H1 (cell line): ENCODE results near the gene ANGPTL2. TPM values are rescaled to one million over a fixed set of nuclear protein-coding genes. Genes with fewer than 3 reads are reported as not detected.

Source experiments
- CTCF ChIA-PET: fragments of 300-600 bp; sonication (Branson Sonifier 250); formaldehyde crosslinking; loops from one replicate; lab custom pipeline; 2021; ENCODE audit not compliant: partially characterized antibody; lab: Charles Lee
- POLR2A ChIA-PET: fragments of 300-600 bp; sonication (Branson Sonifier 250); formaldehyde crosslinking; loops from one replicate; lab custom pipeline; 2021; ENCODE audit warnings: inconsistent platforms; ENCODE audit not compliant: partially characterized antibody; lab: Charles Lee
- DNase-seq, 2 experiments: peaks; one replicate each; pipeline versions ENCODE4 v3.0.0 to v3.0.0-alpha.2; 2010 to 2022; ENCODE audit warnings: low spot score in 2 of 2, low read depth in 1 of 2, mixed read lengths in 1 of 2
- FAIRE-seq: peaks from 2 replicates; lab custom pipeline; 2011; peaks lifted over from hg19 to GRCh38; lab: Jason Lieb, UNC
- H2AFZ ChIP-seq: 2 replicates; pipeline ENCODE4 v1.8.1; 2012; ENCODE audit warnings: low read length, inconsistent platforms
- H2AK5ac ChIP-seq: 2 replicates; pipeline ENCODE4 v1.6.1; 2013; ENCODE audit warnings: low read depth, low read length
- H2BK120ac ChIP-seq: replicated peaks from 2 replicates; pipeline ENCODE3; 2013; ENCODE audit warnings: low read depth, low read length, inconsistent platforms
- H2BK12ac ChIP-seq: 2 replicates; pipeline ENCODE4 v1.6.1; 2013; ENCODE audit warnings: low read depth, low read length
- H2BK15ac ChIP-seq: 2 replicates; pipeline ENCODE4 v1.6.1; 2013; ENCODE audit warnings: low read length
- H2BK20ac ChIP-seq: 2 replicates; pipeline ENCODE4 v1.6.1; 2013; ENCODE audit warnings: low read length
- H2BK5ac ChIP-seq: 2 replicates; pipeline ENCODE4 v1.6.1; 2013; ENCODE audit warnings: low read depth, low read length
- H3K14ac ChIP-seq: 2 replicates; pipeline ENCODE4 v1.6.1; 2013; ENCODE audit warnings: inconsistent platforms; ENCODE audit not compliant: insufficient read length
- H3K18ac ChIP-seq: 2 replicates; pipeline ENCODE4 v1.6.1; 2013; ENCODE audit warnings: low read length; ENCODE audit errors: extremely low read depth
- H3K23ac ChIP-seq: 2 replicates; pipeline ENCODE4 v1.6.1; 2013; ENCODE audit warnings: inconsistent platforms; ENCODE audit not compliant: insufficient read length
- H3K23me2 ChIP-seq: 2 replicates; pipeline ENCODE4 v1.6.1; 2013; ENCODE audit warnings: low read depth, low read length
- H3K27ac ChIP-seq: 2 replicates; pipeline ENCODE4 v1.6.1; 2011; ENCODE audit warnings: low read depth, low read length, inconsistent platforms
- H3K27me3 ChIP-seq, 4 experiments: replicated peaks in 1 of 4; 1 replicate in 1 of 4; 2 replicates in 3 of 4; pipeline versions ENCODE4 v1.6.1 to v1.8.1; 2011 to 2013; ENCODE audit warnings: low read length in 3 of 4, mild to moderate bottlenecking in 3 of 4, inconsistent platforms in 2 of 4, mixed read lengths in 2 of 4, moderate library complexity in 1 of 4; ENCODE audit not compliant: control insufficient read depth in 3 of 4, insufficient read depth in 3 of 4; ENCODE audit errors: extremely low read depth in 1 of 4
- H3K36me3 ChIP-seq, 4 experiments: 2 replicates each; pipeline versions ENCODE4 v1.6.1 to v1.8.1; 2011 to 2013; ENCODE audit warnings: mild to moderate bottlenecking in 4 of 4, low read length in 3 of 4, moderate library complexity in 2 of 4, control low read depth in 1 of 4, inconsistent platforms in 1 of 4; ENCODE audit not compliant: insufficient read depth in 4 of 4, control insufficient read depth in 2 of 4
- H3K4ac ChIP-seq: replicated peaks from 2 replicates; pipeline ENCODE3; 2013; ENCODE audit warnings: low read length, low read depth, mixed read lengths, inconsistent platforms; ENCODE audit not compliant: insufficient read length
- H3K4me1 ChIP-seq, 4 experiments: replicated peaks in 1 of 4; 1 replicate in 1 of 4; 2 replicates in 3 of 4; pipeline versions ENCODE4 v1.6.1 to v1.8.1; 2011 to 2013; ENCODE audit warnings: low read length in 3 of 4, inconsistent platforms in 2 of 4, mixed read lengths in 1 of 4; ENCODE audit not compliant: insufficient read depth in 4 of 4, control insufficient read depth in 3 of 4
- H3K4me2 ChIP-seq, 2 experiments: 2 replicates each; pipeline versions ENCODE4 v1.6.1 to v1.8.1; 2011 to 2013; ENCODE audit warnings: low read depth in 2 of 2, low read length in 2 of 2, control low read depth in 1 of 2, inconsistent platforms in 1 of 2, mild to moderate bottlenecking in 1 of 2; ENCODE audit not compliant: insufficient read depth in 1 of 2
- H3K4me3 ChIP-seq, 4 experiments: fragments of 200-600, 300-600 bp in 1 of 4; sonication (generic), shearing (Covaris generic), sonication (Bioruptor Twin) in 1 of 4; 2 replicates each; pipeline versions ENCODE4 v1.5.1 to v1.8.1; 2011 to 2016; ENCODE audit warnings: low read length in 4 of 4, low read depth in 3 of 4, control low read depth in 2 of 4, inconsistent platforms in 2 of 4, mild to moderate bottlenecking in 2 of 4, mixed read lengths in 1 of 4, moderate library complexity in 1 of 4; ENCODE audit not compliant: insufficient read depth in 2 of 4; ENCODE audit errors: extremely low read depth in 1 of 4
- H3K56ac ChIP-seq: replicated peaks from 2 replicates; pipeline ENCODE3; 2013; ENCODE audit warnings: low read depth, mild to moderate bottlenecking, mixed read lengths, low read length, inconsistent platforms; ENCODE audit not compliant: insufficient read length
- H3K79me1 ChIP-seq: 2 replicates; pipeline ENCODE4 v1.6.1; 2013; ENCODE audit warnings: low read depth, low read length, control low read depth
- H3K79me2 ChIP-seq, 2 experiments: 2 replicates each; pipeline versions ENCODE4 v1.6.1 to v1.8.1; 2012 to 2013; ENCODE audit warnings: low read length in 2 of 2, mild to moderate bottlenecking in 2 of 2, inconsistent platforms in 1 of 2; ENCODE audit not compliant: insufficient read depth in 2 of 2, control insufficient read depth in 1 of 2
- H3K9ac ChIP-seq, 4 experiments: replicated peaks in 1 of 4; 1 replicate in 1 of 4; 2 replicates in 3 of 4; pipeline versions ENCODE4 v1.6.1 to v1.8.1; 2011 to 2013; ENCODE audit warnings: low read depth in 3 of 4, low read length in 3 of 4, control low read depth in 2 of 4, mild to moderate bottlenecking in 2 of 4, moderate library complexity in 2 of 4, inconsistent platforms in 1 of 4; ENCODE audit errors: extremely low read depth in 1 of 4
- H3K9me3 ChIP-seq, 2 experiments: 2 replicates each; pipeline versions ENCODE4 v1.6.1 to v1.8.1; 2012 to 2013; ENCODE audit warnings: mild to moderate bottlenecking in 2 of 2, moderate library complexity in 2 of 2, control low read depth in 1 of 2, inconsistent platforms in 1 of 2, low read depth in 1 of 2, low read length in 1 of 2, mixed read lengths in 1 of 2; ENCODE audit not compliant: insufficient read depth in 2 of 2
- H4K20me1 ChIP-seq, 2 experiments: replicated peaks in 1 of 2; 2 replicates each; pipeline versions ENCODE3 to v1.8.1; 2011 to 2013; ENCODE audit warnings: inconsistent platforms in 2 of 2, low read length in 2 of 2, mild to moderate bottlenecking in 1 of 2; ENCODE audit not compliant: insufficient read depth in 2 of 2, control insufficient read depth in 1 of 2
- H4K5ac ChIP-seq: 2 replicates; pipeline ENCODE4 v1.6.1; 2013; ENCODE audit warnings: low read length, low read depth, mixed read lengths, inconsistent platforms; ENCODE audit not compliant: insufficient read length
- H4K8ac ChIP-seq: 2 replicates; pipeline ENCODE4 v1.8.0; 2013; ENCODE audit warnings: mild to moderate bottlenecking, moderate library complexity, low read length, inconsistent platforms; ENCODE audit not compliant: insufficient read depth; ENCODE audit errors: extremely low read depth
- H4K91ac ChIP-seq: replicated peaks from 2 replicates; pipeline ENCODE3; 2013; ENCODE audit warnings: low read length, mixed read lengths, inconsistent platforms; ENCODE audit not compliant: insufficient read length
- HDAC2 ChIP-seq, 2 experiments: fragments of 300-600 bp in 1 of 2; sonication (generic) in 1 of 2; IDR thresholded peaks; 2 replicates each; pipeline ENCODE4 v1.6.1; 2011 to 2012; ENCODE audit warnings: low read depth in 2 of 2, low read length in 2 of 2, mild to moderate bottlenecking in 2 of 2, moderate library complexity in 2 of 2, borderline replicate concordance in 1 of 2, inconsistent platforms in 1 of 2
- HDAC6 ChIP-seq: IDR thresholded peaks from one replicate; pipeline ENCODE4 v1.7.1; 2012; ENCODE audit warnings: low read depth, mild to moderate bottlenecking, inconsistent platforms, low read length, moderate library complexity
- KDM4A ChIP-seq: IDR thresholded peaks from one replicate; pipeline ENCODE4 v1.7.1; 2012; ENCODE audit warnings: low read depth, mild to moderate bottlenecking, moderate library complexity, low read length, inconsistent platforms; ENCODE audit not compliant: severe bottlenecking
- NRF1 ChIP-seq: IDR thresholded peaks from 2 replicates; pipeline ENCODE4 v1.6.1; 2011; ENCODE audit warnings: mild to moderate bottlenecking, low read depth, low read length, improper control_type of control experiment
- RNF2 ChIP-seq: fragments of 200-900, 300-1000 bp; sonication (generic); IDR thresholded peaks from 2 replicates; pipeline ENCODE4 v1.7.1; 2016; ENCODE audit warnings: borderline replicate concordance, low read depth, mild to moderate bottlenecking, antibody characterized with exemption, low read length; ENCODE audit not compliant: poor library complexity, severe bottlenecking; ENCODE audit errors: missing control alignments
- YY1 ChIP-seq: IDR thresholded peaks from 2 replicates; pipeline ENCODE4 v1.6.1; 2011; ENCODE audit warnings: low read depth, mild to moderate bottlenecking, low read length
- WGBS, 2 experiments: shearing (Covaris generic) in 1 of 2; methylation state at CpG; one replicate each; pipeline versions ENCODE4 v1.1.6 to v1.1.7; 2013 to 2015; ENCODE audit warnings: low lambda C conversion rate in 2 of 2, mixed read lengths in 2 of 2, inconsistent platforms in 1 of 2, low coverage in 1 of 2, missing lambda C conversion rate in 1 of 2; ENCODE audit not compliant: insufficient replicate concordance in 2 of 2, insufficient coverage in 1 of 2, insufficient read length in 1 of 2; ENCODE audit errors: extremely low coverage in 1 of 2, missing lambda C conversion rate in 1 of 2; 5-methylcytosine and 5-hydroxymethylcytosine counted together
- polyA plus RNA-seq, 7 experiments: library from polyadenylated mRNA; depleted of rRNA in 3 of 7; stranded (reverse) in 5 of 7; unstranded in 2 of 7; fragments of >200 nt in 5 of 7; fragments of 200-250 nt in 2 of 7; gene quantifications; 1 replicate in 5 of 7; 2 replicates in 1 of 7; 4 replicates in 1 of 7; pipeline versions ENCODE4 v1.2.1 to v1.2.3, GENCODE V29; 2011 to 2013; ENCODE audit warnings: missing spikeins in 2 of 7, mixed read lengths in 2 of 7
- total RNA-seq: library from RNA; stranded (reverse); fragmentation: NEBNext Ultra II Directional; extraction: Animal tissue kit (Norgen Biotek cat#: 25700); gene quantifications from 2 replicates; pipeline ENCODE4 v1.2.1, GENCODE V29; 2021
- TF ChIP-seq, protein P1 (sequence below): IDR thresholded peaks from 2 replicates; pipeline ENCODE4 v1.6.1; 2012; ENCODE audit warnings: inconsistent platforms

ANGPTL2 gene
- total and polyA plus RNA-seq, 2 of the 8 experiments (the other 6 are each of a cell fraction or from before 2014, with no cell fraction given), result 9.0 to 10.6 TPM

DNA sequence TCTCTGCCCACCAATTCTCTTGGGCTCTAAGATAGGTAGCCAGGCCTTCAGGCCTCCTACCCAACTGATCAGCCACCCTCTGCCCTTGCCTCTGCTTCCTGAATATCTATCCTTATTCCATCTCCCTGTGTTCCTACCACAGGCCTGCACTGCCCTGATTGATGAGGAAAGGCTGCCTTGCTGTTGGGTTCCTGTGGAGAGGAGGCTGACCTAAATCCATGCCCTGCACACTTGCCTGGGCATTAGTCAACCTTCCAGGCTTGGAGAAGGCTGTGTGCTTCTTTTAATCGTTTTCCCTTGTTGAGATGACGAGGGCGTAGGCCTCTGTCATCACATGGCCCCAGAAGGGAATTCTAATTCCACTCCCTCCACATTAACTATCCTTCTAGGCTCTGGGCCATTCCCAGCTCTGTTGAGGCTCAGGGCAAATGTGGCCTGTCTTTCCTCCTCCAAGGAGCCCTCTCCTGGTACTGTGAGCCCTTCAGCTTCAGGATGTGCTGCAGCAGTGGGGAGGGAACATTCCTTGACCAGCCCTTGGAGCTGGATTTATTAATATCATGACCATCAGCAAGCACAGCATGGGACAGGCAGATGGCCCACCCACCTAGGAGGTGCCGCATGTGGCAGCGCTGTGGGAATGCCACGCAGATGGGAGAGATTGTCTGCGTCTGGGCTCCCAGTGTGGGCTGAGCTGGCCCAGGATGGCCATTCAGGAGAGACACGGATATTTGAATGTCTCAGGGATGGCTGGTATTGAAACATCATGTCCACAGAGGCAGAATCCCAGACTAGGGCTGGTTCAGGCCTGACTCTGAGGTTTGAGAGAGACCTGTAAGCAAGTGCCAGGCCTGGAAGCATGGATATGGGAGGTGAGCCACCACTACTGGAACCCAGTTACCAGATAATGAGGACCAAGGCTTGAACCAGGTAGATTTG, 40.9 kb downstream of the ANGPTL2 start:
- no peaks in the 10 kb centered on the region for H3K36me3 ChIP-seq
- FAIRE-seq, result no peak
- CTCF ChIA-PET, result interaction anchor here (0.7 kb wide), 1 partner anchor 8 kb away, joined by 3 read pairs; no protein-coding TSS in a partner anchor
- no peak overlapping the region for H2BK12ac ChIP-seq
- H2BK15ac ChIP-seq, result no peak overlapping the region
- POLR2A ChIA-PET, result no interaction called here
- H3K4me2 ChIP-seq, result no peak overlapping the region
- no peak overlapping the region for H3K27ac ChIP-seq
- no peaks in the 10 kb centered on the region; a peak in 1 of 7 replicates for H3K27me3 ChIP-seq
- H3K23ac ChIP-seq, result no peak overlapping the region
- H2AFZ ChIP-seq, result no peak overlapping the region
- no peaks in the 10 kb centered on the region for H3K79me2 ChIP-seq
- no peak overlapping the region for H3K18ac ChIP-seq
- H3K79me1 ChIP-seq, result 0 out of 2 replicates have a peak, but pooled peaks cover 2% of the 10 kb centered on the region
- no peak overlapping the region for H3K4ac ChIP-seq
- no peak overlapping the region for H4K91ac ChIP-seq
- H3K4me3 ChIP-seq, result no peak overlapping the region
- no peak overlapping the region for H2AK5ac ChIP-seq
- no peak overlapping the region for H2BK120ac ChIP-seq
- no peak overlapping the region for H2BK5ac ChIP-seq
- no peak overlapping the region for H2BK20ac ChIP-seq
- no peaks in the 10 kb centered on the region for H3K23me2 ChIP-seq
- WGBS, 2 experiments, result 94% methylated on average over 8 of the region's 8 CpGs; no CpG with 5 or more reads in 1 of the 2 experiments
- H4K20me1 ChIP-seq, result peaks cover 0 to 2% of the 10 kb centered on the region in 2 experiments
- H3K9ac ChIP-seq, result no peak overlapping the region
- no peaks in the 10 kb centered on the region for H3K9me3 ChIP-seq
- no peak overlapping the region for H3K14ac ChIP-seq
- H3K4me1 ChIP-seq, result peaks cover 8 to 17% (median 10%) of the 10 kb centered on the region in 4 experiments
- H4K5ac ChIP-seq, result no peak overlapping the region
- DNase-seq, result no peak
- H3K56ac ChIP-seq, result no peak overlapping the region
- H4K8ac ChIP-seq, result no peak overlapping the region
- TF ChIP-seq HDAC6 (no peak), KDM4A (no peak), RNF2 (no peak), NRF1 (no peak), HDAC2 (IDR thresholded peaks at IDR 0.05; ENCODE audit: borderline replicate concordance in 1 of 2, low read depth in 2 of 2, low read length in 2 of 2) (no peak), YY1 (no peak)
- TF ChIP-seq, protein P1, sequence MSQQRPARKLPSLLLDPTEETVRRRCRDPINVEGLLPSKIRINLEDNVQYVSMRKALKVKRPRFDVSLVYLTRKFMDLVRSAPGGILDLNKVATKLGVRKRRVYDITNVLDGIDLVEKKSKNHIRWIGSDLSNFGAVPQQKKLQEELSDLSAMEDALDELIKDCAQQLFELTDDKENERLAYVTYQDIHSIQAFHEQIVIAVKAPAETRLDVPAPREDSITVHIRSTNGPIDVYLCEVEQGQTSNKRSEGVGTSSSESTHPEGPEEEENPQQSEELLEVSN, result no peak
